Mammary epithelial cell (primary cell): ENCODE results near the gene BBS7.

Source experiments
- EZH2 ChIP-seq: IDR thresholded peaks from 2 replicates; pipeline ENCODE4 v1.6.1; 2012; ENCODE audit warnings: low read length, inconsistent platforms, borderline replicate concordance
- TF ChIP-seq, protein P1 (sequence below), 2 donors: IDR thresholded peaks in 1 of 2; conservative IDR thresholded peaks in 1 of 2; 2 replicates each; pipeline ENCODE4 v1.5.1; 2011 to 2012; ENCODE audit warnings: inconsistent platforms in 2 of 2, low read length in 2 of 2, mild to moderate bottlenecking in 2 of 2, control low read depth in 1 of 2, low read depth in 1 of 2; ENCODE audit not compliant: insufficient read depth in 1 of 2; ENCODE audit errors: extremely low read depth in 1 of 2

GRCh38 chr4:121818215-121818614 is 52.1 kb downstream of the BBS7 start:
- TF ChIP-seq, protein P1, sequence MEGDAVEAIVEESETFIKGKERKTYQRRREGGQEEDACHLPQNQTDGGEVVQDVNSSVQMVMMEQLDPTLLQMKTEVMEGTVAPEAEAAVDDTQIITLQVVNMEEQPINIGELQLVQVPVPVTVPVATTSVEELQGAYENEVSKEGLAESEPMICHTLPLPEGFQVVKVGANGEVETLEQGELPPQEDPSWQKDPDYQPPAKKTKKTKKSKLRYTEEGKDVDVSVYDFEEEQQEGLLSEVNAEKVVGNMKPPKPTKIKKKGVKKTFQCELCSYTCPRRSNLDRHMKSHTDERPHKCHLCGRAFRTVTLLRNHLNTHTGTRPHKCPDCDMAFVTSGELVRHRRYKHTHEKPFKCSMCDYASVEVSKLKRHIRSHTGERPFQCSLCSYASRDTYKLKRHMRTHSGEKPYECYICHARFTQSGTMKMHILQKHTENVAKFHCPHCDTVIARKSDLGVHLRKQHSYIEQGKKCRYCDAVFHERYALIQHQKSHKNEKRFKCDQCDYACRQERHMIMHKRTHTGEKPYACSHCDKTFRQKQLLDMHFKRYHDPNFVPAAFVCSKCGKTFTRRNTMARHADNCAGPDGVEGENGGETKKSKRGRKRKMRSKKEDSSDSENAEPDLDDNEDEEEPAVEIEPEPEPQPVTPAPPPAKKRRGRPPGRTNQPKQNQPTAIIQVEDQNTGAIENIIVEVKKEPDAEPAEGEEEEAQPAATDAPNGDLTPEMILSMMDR (conservative IDR thresholded peaks at IDR 0.05 in 1 of 2, IDR thresholded peaks at IDR 0.05 in 1 of 2; ENCODE audit: extremely low read depth in 1 of 2, insufficient read depth in 1 of 2, low read depth in 1 of 2, low read length in 2 of 2): no peak
- no peak for TF ChIP-seq EZH2
